Measurements from ENCODE around the gene MNT.

DNA sequence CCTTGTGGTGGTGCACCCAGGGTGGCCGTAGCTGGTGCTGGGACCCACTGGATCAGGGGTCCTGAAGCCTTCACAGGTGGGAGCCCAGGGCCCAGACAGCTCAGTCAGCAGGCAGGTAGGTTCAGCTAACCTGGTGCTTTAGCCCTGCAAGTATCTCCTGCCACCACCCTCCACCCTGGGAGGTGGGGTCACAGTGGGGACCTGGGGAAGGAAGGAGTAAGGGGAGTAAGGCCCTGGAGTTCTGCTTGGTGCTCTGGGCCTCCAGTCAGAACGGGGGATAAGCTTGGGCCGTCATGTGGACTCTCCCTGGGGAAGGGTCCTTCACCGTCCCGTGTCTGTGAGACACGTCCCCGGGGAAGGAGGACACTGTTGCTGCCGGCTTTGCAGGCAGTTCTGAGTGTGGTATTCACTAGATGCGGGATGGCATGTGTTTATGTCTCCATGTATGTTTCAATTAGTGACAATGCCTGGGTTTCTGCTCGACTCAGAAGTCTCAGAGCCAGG lies 42.9 kb downstream of the MNT start:
- TF ChIP-seq EZH2 (IDR thresholded peaks at IDR 0.05; ENCODE audit: borderline replicate concordance, low read depth, low read length, poor library complexity, severe bottlenecking) (no peak), CTCF (conservative IDR thresholded peaks at IDR 0.05; ENCODE audit: low read depth, low read length) (no peak)

Measured in A673 (cell line).